GM18502 (cell line): Measurements from ENCODE around the gene DNAJC11.
"Not testable (repeated sequence)": the region's sequence is repeated elsewhere in the genome, so short reads cannot be mapped to it uniquely, and the experiment has no call there.

ENCODE experiments used
- ATAC-seq: cut with Tn5 transposase; IDR thresholded peaks from one replicate; pipeline ENCODE4 v1.9.1; 2021; ENCODE audit warnings: mild to moderate bottlenecking; ENCODE audit not compliant: unreplicated experiment, poor library complexity

The DNAJC11 gene

DNA sequence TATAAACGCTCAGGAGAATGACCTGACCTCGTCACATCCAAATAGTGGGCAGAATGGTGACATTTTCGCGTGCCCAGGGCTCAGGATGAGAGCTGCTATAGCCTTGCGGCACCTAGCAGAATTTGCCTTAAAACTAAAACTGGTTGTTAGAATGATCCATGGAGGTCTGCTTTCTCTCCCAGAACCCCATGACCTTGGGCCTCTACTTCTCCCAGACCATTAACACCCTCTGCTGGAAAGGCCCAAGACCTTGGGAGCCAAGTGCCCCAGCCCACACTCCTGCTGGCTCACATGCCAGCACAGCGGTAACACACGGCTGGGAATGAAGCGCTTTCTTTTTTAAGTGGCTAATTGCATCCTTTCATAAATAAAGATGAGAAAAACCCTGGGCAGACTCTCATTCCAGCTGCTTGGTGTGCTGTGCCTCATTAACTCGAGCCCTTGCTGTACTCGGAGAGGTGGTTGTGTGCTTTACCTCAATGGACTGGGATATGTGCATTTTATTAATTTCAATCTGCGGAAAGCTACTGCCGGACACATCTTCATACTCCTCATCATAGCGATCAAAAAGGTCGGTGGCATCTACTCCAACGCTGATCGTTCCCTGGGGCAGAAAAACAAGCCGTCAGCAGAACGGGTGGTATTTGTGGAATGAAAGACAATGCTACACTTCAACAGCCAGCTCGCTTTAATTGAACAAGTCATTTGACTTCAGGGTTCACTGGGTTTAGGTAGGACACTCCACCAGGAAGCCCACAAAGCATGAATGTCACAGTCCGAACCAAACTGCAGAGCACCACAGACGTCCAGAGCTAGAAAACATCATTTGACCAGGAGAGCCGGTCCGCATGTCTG lies 48.0 kb downstream of the DNAJC11 start:
- ATAC-seq, result no peak

DNA sequence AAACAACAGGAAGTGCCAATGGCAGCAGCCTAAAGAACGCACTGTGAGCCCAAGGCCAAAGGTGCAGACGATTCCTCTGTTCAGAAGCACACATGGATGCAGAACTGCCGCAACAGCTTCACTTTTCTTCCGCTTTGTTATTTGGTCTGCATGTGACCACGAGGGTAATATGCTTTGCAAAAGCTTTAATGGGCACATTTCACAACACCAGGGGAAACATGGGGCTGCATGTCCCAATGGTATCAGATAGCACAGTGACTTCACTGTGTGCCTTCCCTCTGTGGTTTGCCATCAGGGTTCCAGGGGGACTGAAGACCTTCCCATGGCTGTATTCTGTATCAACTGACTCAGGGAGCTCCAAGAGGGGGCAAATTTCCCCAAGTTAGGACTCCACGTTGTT lies 48.6 kb downstream of the DNAJC11 start:
- ATAC-seq, result no peak

DNA sequence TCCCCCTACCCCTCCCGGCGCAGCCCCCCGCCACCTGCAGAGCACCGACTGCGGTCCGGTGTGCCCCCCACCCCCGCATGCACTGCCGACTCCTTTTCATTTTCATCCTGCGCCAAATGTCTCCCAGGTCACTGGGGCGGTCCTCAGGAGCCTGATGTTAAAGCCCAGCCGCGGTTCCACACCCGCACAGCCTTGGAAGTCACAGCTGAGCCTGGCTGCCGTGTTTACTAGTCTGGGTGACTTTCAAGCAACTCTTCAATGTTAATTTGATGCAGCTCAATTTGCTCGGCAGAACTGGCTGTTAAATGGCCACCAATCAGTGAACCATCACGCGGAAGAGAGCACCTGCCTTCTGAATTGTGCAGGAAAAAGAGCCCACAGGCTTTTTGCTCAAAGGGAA lies 49.7 kb downstream of the DNAJC11 start:
- no peak for ATAC-seq

DNA sequence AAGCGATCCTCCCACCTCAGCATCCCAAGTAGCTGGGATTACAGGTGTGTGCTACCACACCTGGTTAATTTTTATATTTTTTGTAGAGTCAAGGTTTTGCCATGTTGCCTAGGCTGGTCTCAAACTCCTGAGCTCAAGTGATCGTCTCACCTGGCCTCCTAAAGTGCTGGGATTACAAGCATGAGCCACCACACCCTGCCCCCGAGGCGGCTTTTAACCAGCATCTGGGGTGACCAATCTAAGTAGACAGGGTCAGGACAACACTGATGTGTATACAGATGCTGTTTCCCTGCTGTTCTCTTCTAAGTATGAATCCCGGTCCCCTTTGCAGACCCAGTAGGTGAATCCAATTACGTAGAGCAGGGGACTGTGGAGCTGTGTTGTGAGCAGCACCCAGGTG lies 53.1 kb downstream of the DNAJC11 start:
- ATAC-seq, result no peak

DNA sequence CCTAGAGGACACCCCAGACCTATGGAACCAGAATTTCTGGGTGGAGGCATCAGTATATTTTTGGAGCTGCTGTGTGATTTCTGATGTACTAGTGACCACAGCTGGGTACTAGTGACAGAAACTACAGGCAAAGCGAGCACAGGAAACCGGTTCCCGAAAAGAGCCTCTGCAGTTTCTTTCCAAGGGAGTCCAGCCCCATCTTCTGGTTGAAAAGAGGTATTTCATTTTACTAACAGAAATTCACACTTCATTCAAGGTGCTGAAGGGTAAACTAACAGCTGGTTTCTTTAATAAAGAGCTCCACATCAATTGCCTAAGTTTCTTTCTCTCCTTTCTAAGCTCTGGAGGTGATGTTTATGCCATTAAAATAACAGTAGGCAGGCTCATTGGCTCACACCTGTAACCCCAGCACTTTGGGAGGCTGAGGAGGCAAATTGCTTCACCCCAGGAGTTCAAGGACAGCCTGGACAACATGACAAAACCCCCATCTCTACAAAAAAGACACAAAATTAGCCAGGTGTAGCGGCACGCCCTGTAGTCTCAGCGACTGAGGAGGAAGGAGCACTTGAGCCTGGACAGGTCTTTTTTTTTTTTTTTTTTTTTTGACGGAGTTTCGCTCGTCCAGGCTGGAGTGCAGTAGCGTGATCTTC lies 55.0 kb downstream of the DNAJC11 start:
- no peak for ATAC-seq

DNA sequence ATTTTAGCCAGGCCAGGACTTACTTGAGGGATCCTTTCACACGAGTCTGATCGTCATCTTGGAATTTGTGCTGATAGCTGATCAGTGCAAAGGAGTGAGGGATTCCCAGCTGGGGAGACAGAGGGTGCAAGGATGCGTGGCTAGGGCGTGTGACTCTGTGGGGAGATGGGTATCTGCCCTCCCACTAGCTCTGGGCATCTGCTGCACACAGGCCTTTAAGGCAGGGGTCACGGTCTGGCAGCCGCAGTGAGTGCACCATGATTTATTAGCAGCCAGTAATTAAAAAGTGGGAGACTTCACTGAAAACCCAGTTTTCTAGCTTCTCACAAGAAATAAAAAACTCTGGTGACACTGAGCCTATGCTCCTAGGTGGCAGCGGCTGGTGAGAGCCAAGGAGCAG lies 56.6 kb downstream of the DNAJC11 start:
- ATAC-seq, result no peak

DNA sequence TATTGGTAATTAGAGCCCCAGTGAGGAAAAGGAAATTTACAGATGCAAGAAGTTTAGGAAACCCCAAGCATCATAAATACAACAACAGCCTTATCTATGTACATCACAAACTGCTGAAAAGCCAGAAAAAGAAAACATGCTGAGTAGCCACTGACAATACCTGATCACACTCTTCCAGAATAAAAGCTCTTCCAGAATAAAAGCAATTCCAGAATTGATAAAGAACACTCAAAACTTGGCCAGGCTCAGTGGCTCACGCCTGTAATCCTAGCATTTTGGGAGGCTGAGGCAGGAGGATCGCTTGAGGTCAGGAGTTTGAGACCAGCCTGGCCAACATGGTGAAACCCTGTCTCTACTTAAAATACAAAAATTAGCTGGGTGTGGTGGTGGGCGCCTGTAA lies 60.7 kb downstream of the DNAJC11 start:
- not testable (repeated sequence) for ATAC-seq

DNA sequence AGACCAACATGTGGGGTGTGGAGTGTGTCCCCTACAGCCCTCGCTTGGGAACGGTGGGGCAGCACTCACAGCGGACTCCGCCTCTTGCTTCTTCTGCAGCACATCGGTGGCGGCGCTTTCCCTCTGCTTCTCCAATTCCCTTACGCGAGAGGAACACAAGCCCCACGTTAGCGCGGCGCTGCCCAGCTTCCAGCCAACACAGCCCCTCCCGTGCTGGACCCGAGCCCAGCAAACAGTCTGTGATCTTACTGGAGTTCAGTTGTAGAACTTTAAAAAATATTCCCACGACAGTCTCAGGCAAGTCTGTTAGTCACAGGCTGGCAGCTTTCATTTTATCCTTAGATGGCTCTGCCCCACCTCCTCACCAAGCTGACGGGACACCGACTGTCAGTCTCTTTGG lies 63.4 kb downstream of the DNAJC11 start:
- no peak for ATAC-seq

DNA sequence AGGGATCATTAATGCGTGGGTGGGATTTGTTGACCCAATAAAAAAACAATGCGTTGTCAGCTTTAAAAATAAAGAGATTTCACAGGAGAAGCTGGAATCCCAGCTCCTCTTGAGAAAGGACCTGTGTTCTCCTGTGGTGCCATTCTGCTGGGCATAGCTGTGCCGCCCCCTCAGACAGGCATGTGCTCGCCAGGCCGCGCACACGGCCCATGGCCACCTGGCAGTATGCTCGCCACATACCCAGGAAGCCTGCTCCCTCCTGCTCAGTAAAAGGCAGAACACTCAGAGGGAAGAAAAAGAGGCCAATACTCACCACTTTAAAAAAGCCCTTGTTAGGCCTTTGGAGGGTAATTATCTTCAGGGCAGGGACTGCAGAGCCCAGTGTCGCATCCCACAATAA lies 63.8 kb downstream of the DNAJC11 start:
- ATAC-seq, result no peak

DNA sequence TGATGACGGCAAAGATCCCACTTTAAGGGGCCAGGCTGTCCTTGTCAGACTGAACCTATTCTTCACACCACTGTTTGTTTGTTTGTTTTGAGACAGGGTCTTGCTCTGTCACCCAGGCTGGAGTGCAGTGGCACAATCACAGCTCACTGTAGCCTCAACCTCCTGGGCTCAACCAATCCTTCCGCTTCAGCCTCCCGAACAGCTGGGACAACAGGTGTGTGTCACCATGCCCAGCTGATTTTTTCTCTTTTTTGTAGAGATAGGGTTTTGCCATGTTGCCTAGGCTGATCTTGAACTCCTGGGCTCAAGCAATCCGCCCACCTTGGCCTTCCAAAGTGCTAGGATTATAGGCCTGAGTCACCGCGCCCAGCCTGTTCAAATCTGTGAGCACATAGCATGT lies 64.8 kb downstream of the DNAJC11 start:
- not testable (repeated sequence) for ATAC-seq

DNA sequence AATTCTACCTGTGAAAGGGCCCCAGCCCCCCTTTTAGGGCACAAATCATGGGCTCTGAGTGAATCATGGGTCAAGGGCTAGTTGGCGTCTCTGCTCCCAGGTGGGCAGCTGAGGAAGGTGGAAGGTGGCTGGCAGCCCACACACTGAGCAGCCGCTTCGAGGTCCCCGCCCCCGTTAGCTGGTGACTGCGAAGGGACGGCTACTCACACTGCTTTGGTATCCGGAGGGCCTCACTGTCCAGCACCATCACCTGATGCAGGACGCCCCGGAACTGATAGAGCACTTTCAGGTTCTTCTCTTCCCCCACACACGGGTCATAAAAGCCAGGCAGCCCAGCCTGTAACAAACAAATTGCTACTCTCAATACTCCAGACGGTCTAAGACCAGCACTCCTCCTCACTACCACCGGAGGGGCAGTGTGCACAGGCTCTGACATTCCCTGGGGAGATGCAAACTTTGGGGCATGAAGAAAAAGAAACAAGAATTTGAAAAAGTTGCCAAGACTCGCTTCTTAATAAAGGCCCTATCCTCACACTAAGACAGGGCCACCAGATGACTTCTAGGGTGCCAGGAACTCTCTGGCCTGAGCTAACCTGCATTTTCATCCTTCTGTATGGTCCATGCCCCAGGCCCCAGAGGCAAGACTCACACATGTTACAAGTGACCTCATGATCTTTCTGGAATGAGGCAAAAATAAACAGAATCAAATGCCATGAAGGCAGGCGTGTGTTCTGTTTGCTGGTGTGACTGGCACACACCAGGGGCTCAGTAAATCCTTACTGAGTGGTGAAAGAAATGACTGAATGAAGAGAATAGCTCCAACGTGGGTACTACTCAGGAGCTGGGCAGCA lies 65.5 kb downstream of the DNAJC11 start:
- no peak for ATAC-seq

DNA sequence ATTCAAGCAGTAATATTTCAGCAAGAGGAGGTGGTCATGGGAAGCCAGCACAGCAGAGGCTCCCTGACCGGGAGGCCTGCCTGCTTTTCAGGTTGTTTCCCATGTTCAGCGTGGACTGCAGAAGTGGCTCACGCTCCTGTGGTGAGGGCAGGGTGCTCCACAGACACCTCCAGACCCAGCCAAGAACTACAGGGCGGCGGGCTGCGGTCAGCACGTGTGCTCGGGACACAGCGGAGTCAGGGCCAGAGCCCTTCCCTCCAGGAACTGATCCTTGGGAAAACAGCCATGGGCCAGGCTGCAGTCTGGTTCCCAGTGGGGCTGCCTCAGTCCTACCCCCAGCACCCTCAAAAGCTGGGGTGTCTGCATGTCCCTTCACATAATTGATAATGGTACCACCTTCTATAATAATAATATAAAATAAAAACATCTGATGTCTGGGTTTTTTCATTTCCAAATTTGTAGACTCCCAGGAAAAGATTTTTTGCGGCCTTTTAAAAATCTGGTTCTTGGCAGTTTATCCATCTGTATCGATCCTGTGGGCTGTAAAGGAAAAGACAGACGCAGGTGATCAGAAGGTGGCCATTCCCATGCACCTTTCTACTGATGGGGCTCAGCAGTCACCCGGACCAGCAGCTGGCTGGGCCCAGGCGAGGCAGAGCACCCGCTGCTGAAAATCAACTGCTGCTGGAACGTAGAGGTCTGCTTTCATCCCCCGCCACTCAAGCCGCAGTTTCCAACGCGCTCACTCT lies 66.3 kb downstream of the DNAJC11 start:
- ATAC-seq, result no peak

DNA sequence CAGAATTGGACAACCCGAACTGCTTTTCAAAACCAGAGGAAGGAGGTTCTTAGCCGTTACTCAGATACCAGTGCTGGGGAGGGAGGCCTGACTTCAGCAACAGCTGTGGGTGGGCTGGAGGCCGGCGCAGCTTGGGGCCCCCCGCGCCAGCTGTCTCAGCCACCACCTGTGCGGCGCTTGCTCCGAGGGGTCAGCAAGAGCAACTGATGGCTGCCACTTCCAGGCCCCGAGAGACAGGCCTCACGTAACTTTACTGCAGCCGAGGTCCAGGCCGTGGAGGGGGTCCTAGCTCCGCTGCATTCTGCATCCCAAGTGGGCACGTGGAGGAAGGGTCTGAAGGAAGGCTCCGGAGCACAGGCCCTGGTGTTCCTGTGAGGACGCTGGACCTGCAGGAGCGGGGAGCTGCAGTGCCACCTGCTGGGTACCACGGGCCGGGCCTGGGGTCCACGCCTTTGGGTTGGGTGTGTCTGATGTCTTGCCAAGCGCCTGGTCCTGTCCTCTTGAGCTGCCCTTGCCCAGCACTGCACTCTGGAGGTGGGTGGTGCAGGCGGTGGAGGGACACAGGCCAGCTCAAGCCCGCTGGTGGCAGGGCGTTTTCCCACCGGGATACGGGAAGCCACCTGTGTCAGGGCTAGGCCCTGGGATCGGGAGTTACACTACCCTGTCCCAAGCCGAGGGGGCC lies 67.1 kb downstream of the DNAJC11 start:
- ATAC-seq, result no peak

DNA sequence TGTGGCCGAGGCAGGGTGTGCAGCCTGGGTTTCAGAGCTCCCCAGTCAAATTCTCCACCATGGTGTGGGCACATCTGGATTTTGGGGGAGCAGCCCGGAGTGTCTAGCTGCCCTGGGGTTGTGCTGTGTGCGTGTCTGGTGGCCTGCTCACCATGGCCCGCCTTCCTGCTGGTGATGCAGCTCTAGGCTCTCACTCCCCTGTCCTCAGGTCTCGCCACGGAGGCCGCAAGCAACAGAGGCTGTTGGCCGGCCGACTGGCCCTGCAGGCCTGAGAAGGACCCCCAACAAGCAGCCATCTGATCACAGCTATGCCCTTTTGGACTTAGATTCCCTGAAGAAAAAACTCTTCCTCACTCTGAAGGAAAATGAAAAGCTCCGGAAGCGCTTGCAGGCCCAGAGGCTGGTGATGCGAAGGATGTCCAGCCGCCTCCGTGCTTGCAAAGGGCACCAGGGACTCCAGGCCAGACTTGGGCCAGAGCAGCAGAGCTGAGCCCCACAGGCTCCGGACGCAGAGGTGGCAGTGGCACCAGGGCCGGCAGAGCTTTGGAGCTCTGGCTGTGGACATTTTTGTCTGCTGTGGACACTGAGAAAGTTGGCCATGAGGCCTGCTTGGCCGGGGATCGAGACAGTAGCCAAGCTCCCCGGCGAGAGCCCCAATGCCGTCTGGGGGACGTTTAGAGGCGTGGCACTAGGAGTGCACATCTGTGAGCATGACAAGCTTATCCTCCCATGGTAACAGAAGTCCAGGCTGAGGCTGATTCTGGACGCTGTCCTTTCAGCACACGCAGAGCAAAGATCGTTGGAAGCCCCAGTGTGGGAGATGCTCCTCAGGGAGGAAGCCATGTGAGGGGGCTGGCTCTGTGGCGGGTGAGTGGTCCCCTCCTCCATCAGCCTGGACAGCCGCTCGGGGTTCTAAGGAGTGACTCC lies 68.8 kb downstream of the DNAJC11 start:
- no peak for ATAC-seq

DNA sequence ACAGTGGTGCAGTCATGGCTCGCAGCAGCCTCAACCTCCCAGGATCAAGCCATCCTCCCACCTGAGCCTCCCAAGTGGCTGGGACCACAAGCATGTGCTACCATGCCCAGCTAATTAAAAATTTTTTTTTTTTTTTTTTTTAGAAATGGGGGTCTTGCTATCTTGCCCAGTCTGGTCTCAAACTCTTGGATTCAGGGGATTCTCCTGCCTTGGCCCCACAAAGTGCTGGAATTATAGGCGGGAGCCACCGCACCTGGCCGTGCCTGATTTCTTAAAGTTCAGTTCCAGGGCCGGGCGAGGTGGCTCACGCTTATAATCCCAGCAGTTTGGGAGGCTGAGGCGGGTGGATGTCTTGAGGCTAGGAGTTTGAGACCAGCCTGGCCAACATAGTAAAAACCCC lies 70.6 kb downstream of the DNAJC11 start:
- ATAC-seq, result no peak

DNA sequence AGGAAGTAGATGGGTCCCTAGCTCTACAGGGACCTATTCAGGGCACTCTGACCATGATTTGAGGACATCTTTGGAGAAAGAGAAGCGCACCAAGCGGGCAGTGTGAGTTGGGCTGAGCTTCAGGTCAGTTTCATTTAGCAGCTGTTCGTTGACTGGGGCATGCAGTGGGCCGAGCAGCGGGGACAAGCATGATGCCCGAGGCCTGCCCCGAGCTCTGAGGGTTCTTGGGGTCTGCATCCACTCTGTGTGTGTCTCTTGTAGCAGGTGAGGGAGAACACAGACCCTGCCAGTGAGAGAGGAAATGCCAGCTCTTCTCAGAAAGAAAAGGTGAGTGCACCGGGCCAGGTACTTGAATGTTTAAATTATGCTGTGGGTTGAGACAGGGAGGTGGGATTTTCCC lies 71.6 kb downstream of the DNAJC11 start:
- ATAC-seq, result no peak

DNA sequence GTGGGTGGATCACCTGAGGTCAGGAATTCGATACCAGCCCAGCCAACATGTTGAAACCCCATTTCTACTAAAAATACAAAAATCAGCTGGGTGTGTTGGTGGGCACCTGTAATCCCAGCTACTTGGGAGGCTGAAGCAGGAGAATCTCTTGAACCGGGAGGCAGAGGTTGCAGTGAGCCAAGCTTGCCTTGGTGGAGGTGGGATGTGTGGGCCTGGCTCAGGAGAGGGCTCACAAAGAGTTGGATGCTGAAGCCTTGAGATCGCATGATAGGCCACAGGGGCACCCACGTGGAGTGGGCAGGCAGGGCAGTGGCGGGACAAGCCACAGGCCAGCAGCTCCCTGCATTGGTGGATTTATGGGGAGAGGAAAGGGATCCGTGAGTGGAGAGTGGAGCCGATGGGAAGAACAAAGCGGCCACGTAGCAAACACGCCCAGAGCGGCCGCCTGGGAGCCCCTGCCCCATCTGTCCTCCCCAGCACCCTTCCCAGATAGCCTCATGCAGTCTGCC lies 72.6 kb downstream of the DNAJC11 start:
- no peak for ATAC-seq

DNA sequence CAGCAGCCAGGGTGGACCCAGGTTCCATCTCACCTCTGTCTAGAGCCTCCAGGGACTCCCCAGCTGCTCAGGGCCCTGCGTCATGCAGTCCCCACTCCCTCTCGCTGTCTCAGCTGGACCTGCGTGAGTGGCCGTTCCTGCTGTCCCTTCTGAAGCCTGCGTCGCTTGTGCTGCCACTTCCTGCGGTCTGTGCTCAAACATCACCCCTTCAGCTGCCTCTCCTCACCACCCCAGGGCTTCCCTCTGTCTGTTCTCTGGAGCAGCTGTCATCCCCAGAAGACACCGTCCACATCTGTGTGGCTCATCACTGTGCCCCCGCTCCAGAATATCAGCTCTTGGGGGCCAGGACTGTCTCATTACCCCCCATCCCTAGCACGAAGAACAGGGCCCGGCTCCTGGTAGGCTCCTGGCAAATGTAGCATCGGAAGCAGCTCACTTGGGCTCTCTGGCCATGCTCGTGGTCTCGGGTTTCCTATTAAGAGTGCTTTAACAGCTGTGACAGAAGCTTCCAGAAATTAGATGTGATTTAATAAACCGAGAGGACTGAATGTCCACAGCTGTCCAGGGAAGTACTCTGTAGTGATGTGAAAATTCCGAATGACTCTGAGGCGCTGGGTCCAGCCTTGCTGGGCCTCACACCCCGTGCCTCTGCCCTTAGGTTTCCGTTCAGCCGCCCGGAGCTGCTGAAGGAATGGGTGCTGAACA lies 73.6 kb downstream of the DNAJC11 start:
- no peak for ATAC-seq
